GM20000 (cell line): Measurements from ENCODE around the gene GALNT2.

ENCODE experiments used
- DNase-seq: peaks from one replicate; pipeline ENCODE4 v3.0.0; 2012; ENCODE audit warnings: low spot score
- CTCF ChIP-seq: IDR thresholded peaks from 2 replicates; pipeline ENCODE4 v1.5.1; 2012; ENCODE audit warnings: mild to moderate bottlenecking, control low read depth; ENCODE audit errors: extremely low read depth, missing control alignments

GALNT2 gene

GRCh38 chr1:230188826-230189225 lies 121.8 kb downstream of the GALNT2 start:
- DNase-seq: no peak
- no peak for TF ChIP-seq CTCF

- no peak for DNase-seq
- TF ChIP-seq CTCF: no peak
Measured at GRCh38 chr1:230189341-230189740, 122.3 kb downstream of the GALNT2 start.

GRCh38 chr1:230189824-230190223 lies 122.8 kb downstream of the GALNT2 start:
- TF ChIP-seq CTCF: no peak
- no peak for DNase-seq

- DNase-seq: no peak
- no peak for TF ChIP-seq CTCF
Measured at GRCh38 chr1:230191079-230191804, 124.2 kb downstream of the GALNT2 start.

GRCh38 chr1:230191855-230192254 lies 124.8 kb downstream of the GALNT2 start:
- DNase-seq: no peak
- TF ChIP-seq CTCF: no peak

GRCh38 chr1:230194525-230194924 lies 127.5 kb downstream of the GALNT2 start:
- no peak for TF ChIP-seq CTCF
- no peak for DNase-seq

GRCh38 chr1:230195199-230195598 lies 128.2 kb downstream of the GALNT2 start:
- DNase-seq: no peak
- TF ChIP-seq CTCF: no peak
